Measurements from ENCODE around the gene C1QTNF2. TPM values are rescaled to one million over a fixed set of nuclear protein-coding genes. Genes with fewer than 3 reads are reported as not detected.
A peak's percentile ranks its signal among the peaks of the same experiment; 100 is the strongest.

C1QTNF2 gene
- total RNA-seq, 6 donors from 2014 or later, result 0.39 to 3.1 (median 0.61) TPM; not detected in 1

GRCh38 chr5:160357394-160357793, 13.0 kb downstream of the C1QTNF2 start:
- ATAC-seq (ENCODE audit: low FRiP score in 2 of 2), result no peak

GRCh38 chr5:160356550-160357347, 13.7 kb downstream of the C1QTNF2 start:
- H3K27ac ChIP-seq, result no peak overlapping the region

More at GRCh38 chr5:160357394-160357793, 13.0 kb downstream of the C1QTNF2 start:
- no peak for DNase-seq
- Histone ChIP-seq H3K27ac (peak overlapping the region; percentile 22 to 70 (median 42)), H3K36me3 (no peaks in the 10 kb centered on the region), H3K9me3 (no peaks in the 10 kb centered on the region), H3K27me3 (no peaks in the 10 kb centered on the region), H3K4me3 (no peak overlapping the region), H3K4me1 (peaks cover 0 to 18% (median 10%) of the 10 kb centered on the region in 4 donors)
- TF ChIP-seq CTCF (IDR thresholded peaks at IDR 0.05), result no peak
- no peak for TF ChIP-seq POLR2AphosphoS5 (IDR thresholded peaks at IDR 0.05)
- no peak for TF ChIP-seq EP300 (IDR thresholded peaks at IDR 0.05)
- TF ChIP-seq POLR2A (IDR thresholded peaks at IDR 0.05), result no peak
- 77% methylated on average over 7 of the region's 7 CpGs for WGBS, 2 donors

GRCh38 chr5:160354666-160355065, 15.8 kb downstream of the C1QTNF2 start:
- DNase-seq (peak in 1 of 2 donors; percentile 71), ATAC-seq (ENCODE audit: low FRiP score in 2 of 2) (no peak)
- Histone ChIP-seq H3K27ac (no peak overlapping the region), H3K4me3 (no peak overlapping the region), H3K27me3 (no peaks in the 10 kb centered on the region), H3K9me3 (no peaks in the 10 kb centered on the region), H3K36me3 (no peaks in the 10 kb centered on the region), H3K4me1 (peaks cover 0 to 8% (median 4%) of the 10 kb centered on the region in 4 donors)
- TF ChIP-seq POLR2A (IDR thresholded peaks at IDR 0.05), result no peak
- no peak for TF ChIP-seq CTCF (IDR thresholded peaks at IDR 0.05)
- TF ChIP-seq EP300 (IDR thresholded peaks at IDR 0.05), result no peak
- TF ChIP-seq POLR2AphosphoS5 (IDR thresholded peaks at IDR 0.05), result no peak
- 90% methylated on average over 14 of the region's 14 CpGs for WGBS, 2 donors

More at GRCh38 chr5:160356550-160357347, 13.7 kb downstream of the C1QTNF2 start:
- no peaks in the 10 kb centered on the region for H3K27me3 ChIP-seq
- ATAC-seq (ENCODE audit: low FRiP score in 2 of 2) (no peak), DNase-seq (no peak)
- peaks cover 0 to 18% (median 10%) of the 10 kb centered on the region in 4 donors for H3K4me1 ChIP-seq
- H3K9me3 ChIP-seq, result no peaks in the 10 kb centered on the region
- 76 to 83% methylated on average over 7 of the region's 7 CpGs for WGBS, 2 donors
- H3K4me3 ChIP-seq, result no peak overlapping the region
- TF ChIP-seq EP300 (IDR thresholded peaks at IDR 0.05) (no peak), POLR2A (IDR thresholded peaks at IDR 0.05) (no peak), POLR2AphosphoS5 (IDR thresholded peaks at IDR 0.05) (no peak), CTCF (IDR thresholded peaks at IDR 0.05) (no peak)
- H3K36me3 ChIP-seq, result no peaks in the 10 kb centered on the region

GRCh38 chr5:160353379-160353778, 17.0 kb downstream of the C1QTNF2 start:
- TF ChIP-seq EP300 (IDR thresholded peaks at IDR 0.05) (no peak), POLR2AphosphoS5 (IDR thresholded peaks at IDR 0.05) (no peak), POLR2A (IDR thresholded peaks at IDR 0.05) (no peak), CTCF (IDR thresholded peaks at IDR 0.05) (no peak)
- H3K27ac ChIP-seq, result no peak overlapping the region
- H3K4me1 ChIP-seq, result no peaks in the 10 kb centered on the region
- ATAC-seq (ENCODE audit: low FRiP score in 2 of 2) (peak in 1 of 2 donors; percentile 34), DNase-seq (no peak)
- 85 to 92% methylated on average over 8 of the region's 8 CpGs for WGBS, 2 donors
- no peaks in the 10 kb centered on the region for H3K27me3 ChIP-seq
- no peaks in the 10 kb centered on the region for H3K36me3 ChIP-seq
- no peaks in the 10 kb centered on the region for H3K9me3 ChIP-seq
- no peak overlapping the region for H3K4me3 ChIP-seq

Measured in upper lobe of left lung (tissue), 6 donors.